ENCODE results near the gene THOC7. TPM values are rescaled to one million over a fixed set of nuclear protein-coding genes. Genes with fewer than 3 reads are reported as not detected.

The THOC7 gene
- total RNA-seq = 10 to 100 TPM; 61.9 to 76.6 TPM

DNA sequence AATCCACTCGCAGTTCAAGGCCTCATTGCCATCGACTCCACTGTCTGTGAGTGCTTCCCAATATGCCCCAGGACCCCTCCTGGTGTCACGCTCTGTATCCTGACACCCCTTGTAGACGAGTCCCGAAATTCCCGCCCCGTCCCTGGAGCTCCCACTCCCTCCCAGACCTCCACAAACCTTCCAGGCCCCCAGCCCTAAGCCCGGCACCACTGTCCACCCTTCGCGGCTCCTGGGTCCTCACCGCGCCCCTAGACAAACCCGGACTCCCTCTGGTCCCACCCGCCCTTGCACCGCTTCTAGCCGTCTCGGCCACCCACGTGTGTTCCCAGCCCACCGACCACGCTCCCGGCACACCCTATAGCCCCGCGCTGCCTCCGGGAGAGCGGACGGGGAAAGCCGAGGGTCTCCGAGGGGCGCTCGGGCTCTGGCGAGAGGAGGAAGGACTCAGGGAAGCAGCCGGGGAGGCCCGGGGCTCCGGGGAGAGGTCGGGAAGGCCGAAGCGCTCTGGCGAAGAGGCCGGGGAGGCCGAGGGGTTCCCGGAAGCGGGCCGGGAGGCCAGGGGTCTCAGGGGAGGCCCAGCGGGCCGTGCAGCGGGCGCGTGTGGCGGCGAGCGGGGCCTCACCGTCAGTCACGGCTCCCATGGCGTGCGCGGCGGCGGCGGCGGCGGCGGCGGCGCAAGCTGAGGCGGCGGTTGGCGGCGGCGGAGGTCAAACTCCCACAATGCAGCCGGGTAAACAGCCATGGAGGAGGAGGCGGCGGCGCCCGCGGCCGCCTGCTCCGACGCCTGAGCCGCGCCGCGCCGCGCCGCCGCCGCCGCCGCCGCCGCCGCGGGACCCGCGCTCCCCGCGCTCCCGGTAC, at the start of gene THOC7, which contains the start of gene ATXN7:
THOC7 (minus strand) TSS at position 656 of the 858 bp plus-strand sequence; CDS start at position 641, 15 bp downstream.
ATXN7 (plus strand) TSS at position 718 of the 858 bp plus-strand sequence. CDS start 48,732 bp downstream, outside the sequence.
- intact Hi-C loops (cut with DNase I) = no loop called here
- Histone ChIP-seq H3K4me3 (peak within 1 kb of the TSS; percentile 94), H3K9me3 (no peaks in the 10 kb centered on the region), H3K27ac (peak within 1 kb of the TSS; percentile 90), H3K4me1 (no peaks in the 10 kb centered on the region), H3K9ac (ENCODE audit: low read depth in 2 of 2, low read length in 2 of 2) (peak within 1 kb of the TSS; percentile 94 to 98), H3K36me3 (no peaks in the 10 kb centered on the region), H3K27me3 (no peaks in the 10 kb centered on the region)
- TF ChIP-seq, protein P1, sequence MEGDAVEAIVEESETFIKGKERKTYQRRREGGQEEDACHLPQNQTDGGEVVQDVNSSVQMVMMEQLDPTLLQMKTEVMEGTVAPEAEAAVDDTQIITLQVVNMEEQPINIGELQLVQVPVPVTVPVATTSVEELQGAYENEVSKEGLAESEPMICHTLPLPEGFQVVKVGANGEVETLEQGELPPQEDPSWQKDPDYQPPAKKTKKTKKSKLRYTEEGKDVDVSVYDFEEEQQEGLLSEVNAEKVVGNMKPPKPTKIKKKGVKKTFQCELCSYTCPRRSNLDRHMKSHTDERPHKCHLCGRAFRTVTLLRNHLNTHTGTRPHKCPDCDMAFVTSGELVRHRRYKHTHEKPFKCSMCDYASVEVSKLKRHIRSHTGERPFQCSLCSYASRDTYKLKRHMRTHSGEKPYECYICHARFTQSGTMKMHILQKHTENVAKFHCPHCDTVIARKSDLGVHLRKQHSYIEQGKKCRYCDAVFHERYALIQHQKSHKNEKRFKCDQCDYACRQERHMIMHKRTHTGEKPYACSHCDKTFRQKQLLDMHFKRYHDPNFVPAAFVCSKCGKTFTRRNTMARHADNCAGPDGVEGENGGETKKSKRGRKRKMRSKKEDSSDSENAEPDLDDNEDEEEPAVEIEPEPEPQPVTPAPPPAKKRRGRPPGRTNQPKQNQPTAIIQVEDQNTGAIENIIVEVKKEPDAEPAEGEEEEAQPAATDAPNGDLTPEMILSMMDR (IDR thresholded peaks at IDR 0.05) = no peak
- DNase-seq = peak; percentile 73

DNA sequence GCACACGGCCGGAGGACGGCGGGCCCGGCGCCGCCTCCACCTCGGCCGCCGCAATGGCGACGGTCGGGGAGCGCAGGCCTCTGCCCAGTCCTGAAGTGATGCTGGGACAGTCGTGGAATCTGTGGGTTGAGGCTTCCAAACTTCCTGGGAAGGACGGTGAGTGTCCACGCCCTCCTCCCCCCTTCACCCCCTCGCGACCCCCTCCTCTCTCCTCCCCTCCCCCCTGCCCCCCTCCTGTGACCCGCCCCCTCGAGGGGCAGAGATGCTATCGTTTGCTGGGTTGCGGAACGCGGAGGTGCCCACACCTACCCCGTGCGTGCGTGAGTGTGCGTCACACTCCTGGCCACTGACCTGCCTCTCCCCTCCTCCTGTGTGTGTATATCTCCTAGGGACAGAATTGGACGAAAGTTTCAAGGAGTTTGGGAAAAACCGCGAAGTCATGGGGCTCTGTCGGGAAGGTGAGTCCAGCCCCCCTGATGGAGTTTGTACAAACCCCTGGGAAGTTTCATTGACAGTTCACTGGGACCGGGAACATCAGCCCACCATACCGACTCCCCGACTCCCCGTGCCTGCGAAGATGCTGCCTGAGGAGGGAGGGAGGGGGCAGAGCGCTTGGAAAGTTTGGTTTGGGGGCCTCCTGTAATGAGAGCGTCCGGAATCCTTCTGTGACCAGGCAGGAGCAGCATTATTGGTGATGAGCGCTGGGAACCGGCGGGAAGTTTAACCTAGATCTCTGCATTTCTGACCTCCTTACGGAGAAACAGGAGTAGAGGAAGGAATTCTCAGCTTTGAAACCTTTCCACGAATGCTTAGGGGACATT, 49.4 kb upstream of the THOC7 start:
- H3K27me3 ChIP-seq = no peaks in the 10 kb centered on the region
- H3K9ac ChIP-seq (ENCODE audit: low read depth in 2 of 2, low read length in 2 of 2) = peak overlapping the region; percentile 72 to 81
- H3K9me3 ChIP-seq = no peaks in the 10 kb centered on the region
- TF ChIP-seq, protein P1 (IDR thresholded peaks at IDR 0.05) = no peak
- H3K36me3 ChIP-seq = no peaks in the 10 kb centered on the region
- peak; percentile 65 for DNase-seq
- intact Hi-C loops (cut with DNase I) = loop anchor here (10.0 kb wide), 1 partner anchor 72 kb away; no protein-coding TSS in a partner anchor
- peak overlapping the region; percentile 99 for H3K27ac ChIP-seq
- H3K4me3 ChIP-seq = peak overlapping the region; percentile 77
- H3K4me1 ChIP-seq = no peaks in the 10 kb centered on the region

DNA sequence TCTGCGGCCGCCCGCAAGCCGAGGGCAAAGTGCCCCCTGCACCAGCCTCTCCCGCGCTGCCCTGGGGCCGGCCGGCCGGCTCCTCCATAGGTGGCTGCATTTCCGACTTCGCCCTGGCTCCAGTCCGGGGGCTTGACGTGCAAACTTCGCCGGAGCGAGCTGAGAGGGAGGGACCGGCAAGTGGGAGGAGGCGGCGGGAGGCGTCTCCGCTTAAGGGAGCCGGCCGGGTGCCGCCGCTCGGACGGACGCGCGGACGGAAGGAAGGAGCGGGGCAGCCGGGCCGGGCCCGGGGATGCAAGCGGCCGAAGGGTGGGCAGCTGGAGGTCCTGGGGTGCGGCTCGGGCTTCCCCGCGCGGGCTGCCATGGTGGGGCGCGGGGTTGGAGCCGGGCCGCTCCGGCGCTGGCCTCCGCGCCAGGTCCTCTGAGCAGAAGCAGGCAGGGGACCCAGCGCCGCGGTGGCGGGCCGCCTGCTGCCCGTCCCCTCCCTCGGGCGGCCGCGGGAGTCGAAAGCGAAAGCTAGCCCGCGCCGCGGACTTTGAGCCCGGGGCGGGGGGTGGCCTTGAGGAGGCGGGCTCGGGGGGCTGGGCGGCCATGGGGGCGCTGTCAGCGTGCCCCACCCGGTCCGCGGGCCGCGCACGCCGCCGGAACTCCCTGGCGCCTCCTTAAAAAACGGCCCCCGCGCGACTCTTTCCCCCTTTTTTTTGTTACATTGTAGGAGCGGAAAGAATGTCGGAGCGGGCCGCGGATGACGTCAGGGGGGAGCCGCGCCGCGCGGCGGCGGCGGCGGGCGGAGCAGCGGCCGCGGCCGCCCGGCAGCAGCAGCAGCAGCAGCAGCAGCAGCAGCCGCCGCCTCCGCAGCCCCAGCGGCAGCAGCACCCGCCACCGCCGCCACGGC, 48.5 kb upstream of the THOC7 start, which contains the start of gene SCAANT1:
SCAANT1 (minus strand) TSS at position 511 of the 895 bp plus-strand sequence.
- intact Hi-C loops (cut with DNase I) = loop anchor here (10.0 kb wide), 1 partner anchor 73 kb away; no protein-coding TSS in a partner anchor
- TF ChIP-seq, protein P1 (IDR thresholded peaks at IDR 0.05) = no peak
- H3K4me3 ChIP-seq = peak within 1 kb of the TSS; percentile 77
- H3K9me3 ChIP-seq = no peaks in the 10 kb centered on the region
- H3K27me3 ChIP-seq = no peaks in the 10 kb centered on the region
- no peaks in the 10 kb centered on the region for H3K36me3 ChIP-seq
- H3K27ac ChIP-seq = peak within 1 kb of the TSS; percentile 99
- H3K4me1 ChIP-seq = no peaks in the 10 kb centered on the region
- DNase-seq = peak; percentile 91
- peak within 1 kb of the TSS; percentile 81 to 89 for H3K9ac ChIP-seq (ENCODE audit: low read depth in 2 of 2, low read length in 2 of 2)

DNA sequence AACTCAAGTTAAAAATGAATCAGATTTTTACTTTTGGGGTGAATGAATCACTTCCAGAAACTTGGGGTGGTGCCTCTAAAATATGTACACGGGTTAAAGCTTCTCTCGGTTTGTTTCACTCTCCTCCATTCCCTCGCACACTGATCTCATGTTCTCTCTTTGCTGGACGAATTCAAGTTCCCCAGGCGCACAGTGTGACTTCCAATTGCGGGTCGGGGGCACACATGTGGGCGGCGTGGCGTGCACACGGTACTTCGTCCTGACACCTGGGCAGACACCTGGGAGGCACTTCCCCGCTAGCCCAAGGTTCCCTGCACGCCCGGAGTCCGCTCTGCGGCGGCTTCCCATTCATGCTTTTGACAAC, 47.9 kb upstream of the THOC7 start:
- peak overlapping the region; percentile 77 for H3K4me3 ChIP-seq
- DNase-seq = no peak
- no peaks in the 10 kb centered on the region for H3K36me3 ChIP-seq
- no peaks in the 10 kb centered on the region for H3K27me3 ChIP-seq
- intact Hi-C loops (cut with DNase I) = loop anchor here (10.0 kb wide), 1 partner anchor 73 kb away; no protein-coding TSS in a partner anchor
- H3K4me1 ChIP-seq = no peaks in the 10 kb centered on the region
- no peaks in the 10 kb centered on the region for H3K9me3 ChIP-seq
- TF ChIP-seq, protein P1 (IDR thresholded peaks at IDR 0.05) = no peak
- H3K27ac ChIP-seq = peak overlapping the region; percentile 99
- peak overlapping the region; percentile 81 to 89 for H3K9ac ChIP-seq (ENCODE audit: low read depth in 2 of 2, low read length in 2 of 2)
